GM04504 (cell line): ENCODE measurements around the gene KDM1B.
A peak's percentile ranks its signal among the peaks of the same experiment; 100 is the strongest.
"Not testable (repeated sequence)": the region's sequence is repeated elsewhere in the genome, so short reads cannot be mapped to it uniquely, and the experiment has no call there.

Source experiments
- DNase-seq: peaks from one replicate; pipeline ENCODE4 v3.0.0-alpha.2; 2012; ENCODE audit warnings: low read depth

KDM1B gene

GRCh38 chr6:18231856-18232255 is 76.6 kb downstream of the KDM1B start:
- DNase-seq: not testable (repeated sequence)

DNA sequence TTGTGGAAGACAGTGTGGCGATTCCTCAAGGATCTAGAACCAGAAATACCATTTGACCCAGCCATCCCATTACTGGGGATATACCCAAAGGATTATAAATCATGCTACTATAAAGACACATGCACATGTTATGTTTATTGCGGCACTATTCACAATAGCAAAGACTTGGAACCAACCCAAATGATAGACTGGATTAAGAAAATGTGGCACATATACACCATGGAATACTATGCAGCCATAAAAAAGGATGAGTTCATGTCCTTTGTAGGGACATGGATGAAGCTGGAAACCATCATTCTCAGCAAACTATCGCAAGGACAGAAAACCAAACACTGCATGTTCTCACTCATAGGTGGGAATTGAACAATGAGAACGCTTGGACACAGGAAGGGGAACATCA is 78.5 kb downstream of the KDM1B start:
- DNase-seq: not testable (repeated sequence)

GRCh38 chr6:18234564-18234963 is 79.3 kb downstream of the KDM1B start:
- DNase-seq: no peak

GRCh38 chr6:18235524-18235923 is 80.3 kb downstream of the KDM1B start:
- DNase-seq: no peak

DNA sequence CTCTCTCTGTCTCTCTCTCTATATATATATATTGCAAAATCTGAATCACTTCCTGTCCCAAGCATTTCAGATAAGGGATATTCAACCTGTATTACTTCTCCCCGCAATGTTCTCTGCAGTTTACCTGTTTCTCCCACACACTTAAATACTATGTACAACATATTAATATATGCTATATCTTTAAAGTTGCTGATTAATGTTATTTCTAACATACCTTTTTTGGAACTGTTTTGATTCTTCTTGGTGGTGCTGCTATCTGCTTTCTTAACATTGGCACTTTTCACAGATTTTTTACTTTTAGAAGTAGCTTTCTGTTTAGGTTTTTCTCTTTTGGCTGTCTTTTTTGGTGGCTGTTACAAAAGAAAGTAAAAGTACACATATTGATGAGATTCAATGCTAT is 81.9 kb downstream of the KDM1B start:
- DNase-seq: no peak

DNA sequence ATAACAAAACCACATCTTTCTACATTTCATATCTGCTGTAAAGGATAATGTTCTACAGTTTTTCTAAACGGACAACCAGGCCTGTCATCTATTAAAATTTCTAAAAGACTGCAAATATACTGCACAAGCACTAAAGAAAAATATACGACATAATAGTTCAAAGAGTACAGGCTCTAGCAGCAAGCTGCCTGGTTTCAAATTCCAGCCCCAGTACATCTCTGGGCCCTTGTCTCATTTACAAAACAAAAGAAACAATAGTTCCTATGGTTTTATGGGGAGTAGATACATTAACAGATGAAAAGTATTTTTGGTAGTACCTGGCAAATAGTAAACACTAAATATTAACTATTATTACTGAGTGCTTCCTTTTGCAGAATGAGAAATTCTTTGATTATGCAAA is 85.0 kb downstream of the KDM1B start:
- DNase-seq: no peak

GRCh38 chr6:18241208-18242038 is 86.2 kb downstream of the KDM1B start:
- peak; percentile 10 for DNase-seq

GRCh38 chr6:18242062-18242851 is 87.0 kb downstream of the KDM1B start:
- peak; percentile 85 for DNase-seq

DNA sequence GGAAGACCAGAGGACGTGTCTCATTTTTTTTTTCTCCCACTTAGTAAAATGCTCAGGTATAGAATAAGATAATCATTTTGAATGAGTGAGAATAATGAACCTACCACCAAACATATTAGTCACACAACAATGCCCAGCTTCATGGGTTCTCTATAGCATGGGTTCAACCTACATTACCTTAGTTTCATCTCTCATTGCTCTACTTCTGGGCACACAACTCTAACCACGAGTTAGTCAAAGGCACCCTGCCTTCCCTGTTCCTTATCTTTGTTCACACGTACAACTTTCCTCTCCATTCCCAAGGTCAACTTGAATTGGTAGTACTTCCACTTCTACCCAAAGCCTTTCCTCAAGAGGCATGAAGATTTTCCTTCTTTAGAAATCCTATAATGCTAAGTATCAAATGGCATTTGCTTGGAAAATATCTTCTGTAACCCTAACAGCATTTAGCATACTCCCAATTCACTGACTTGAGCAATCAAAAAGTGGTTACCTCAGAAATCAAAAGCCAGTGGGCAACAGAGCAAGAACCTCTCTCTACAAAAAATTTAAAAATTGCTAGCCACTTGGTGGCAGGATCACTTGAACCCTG is 88.2 kb downstream of the KDM1B start:
- no peak for DNase-seq

DNA sequence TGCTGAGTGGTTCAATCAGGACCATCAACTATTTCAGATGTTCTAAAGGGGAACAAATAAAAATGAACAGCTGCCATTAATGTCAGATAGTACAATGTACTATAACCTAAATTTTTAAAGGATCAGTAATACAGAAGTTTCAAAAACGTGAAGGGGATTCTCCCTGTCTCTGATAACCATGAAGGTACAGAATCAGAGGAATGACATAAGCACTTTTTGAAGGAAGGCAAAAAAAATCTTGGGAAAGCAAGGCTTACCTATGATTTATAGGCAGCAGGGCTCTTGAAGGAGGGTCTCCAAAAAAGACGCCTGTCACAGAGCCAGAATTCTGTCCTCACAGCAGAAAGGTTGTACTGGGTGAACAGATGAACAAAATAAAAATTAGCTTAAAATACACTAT is 89.0 kb downstream of the KDM1B start:
- no peak for DNase-seq

DNA sequence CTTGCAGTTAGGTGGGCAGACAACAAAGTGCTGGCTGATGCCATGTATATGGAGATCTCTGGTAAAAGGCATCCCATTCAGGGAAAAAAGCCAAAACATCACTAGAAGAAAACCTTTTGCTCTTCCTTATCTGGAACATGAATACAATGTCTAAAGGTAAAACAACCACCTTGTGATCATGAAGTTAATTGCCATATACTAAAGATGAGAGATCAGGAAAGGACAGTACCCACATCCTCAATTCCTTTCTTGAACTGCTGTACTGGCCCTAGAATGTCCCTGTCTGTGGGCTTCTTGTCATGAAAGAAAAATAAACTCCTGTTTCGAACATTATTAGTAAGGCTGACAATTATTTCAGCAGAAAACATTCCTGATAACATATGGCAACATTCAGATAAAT is 89.9 kb downstream of the KDM1B start:
- no peak for DNase-seq

DNA sequence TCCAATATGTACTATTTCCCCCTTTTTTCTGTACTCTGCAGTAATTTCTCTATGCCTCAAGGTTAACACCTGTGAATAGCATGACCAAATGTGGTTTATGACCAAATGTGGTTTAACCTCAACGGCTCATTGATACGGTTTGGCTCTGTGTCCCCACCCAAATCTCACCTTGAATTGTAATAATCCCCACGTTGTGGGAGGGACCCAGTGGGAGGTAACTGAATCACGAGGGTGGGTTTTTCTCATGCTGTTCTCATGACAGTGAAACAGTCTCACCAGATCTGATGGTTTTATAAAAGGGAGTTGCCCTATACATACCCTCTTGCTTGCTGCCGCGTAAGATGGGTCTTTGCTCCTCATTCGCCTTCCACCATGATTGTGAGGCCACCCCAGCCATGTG is 90.4 kb downstream of the KDM1B start:
- no peak for DNase-seq

GRCh38 chr6:18246205-18246604 is 91.0 kb downstream of the KDM1B start:
- DNase-seq: no peak

GRCh38 chr6:18247002-18247401 is 91.8 kb downstream of the KDM1B start:
- DNase-seq: no peak

- DNase-seq: no peak
Measured at GRCh38 chr6:18248698-18249097, 93.5 kb downstream of the KDM1B start.

- no peak for DNase-seq
Measured at GRCh38 chr6:18249271-18249670, 94.0 kb downstream of the KDM1B start.

- DNase-seq: no peak
Measured at GRCh38 chr6:18253635-18254034, 98.4 kb downstream of the KDM1B start.

DNA sequence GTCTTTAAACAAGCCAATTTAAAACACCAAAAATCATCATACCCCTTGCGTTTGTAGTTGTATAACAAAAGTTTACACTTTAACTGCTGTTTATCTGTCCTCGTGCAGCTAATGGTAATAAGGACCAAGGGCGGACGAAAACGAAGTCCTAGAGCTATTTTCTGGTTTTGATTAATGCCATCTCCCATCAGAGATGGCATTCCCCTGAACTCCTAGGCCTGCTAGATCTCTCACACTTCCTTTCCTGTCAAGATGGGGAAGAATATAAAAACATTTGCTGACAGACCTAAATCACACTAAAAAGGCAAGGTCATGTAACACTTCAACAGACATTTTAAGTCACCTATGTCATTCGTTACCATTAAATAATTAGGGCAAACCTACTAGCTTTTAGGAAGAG is 99.6 kb downstream of the KDM1B start:
- no peak for DNase-seq

- no peak for DNase-seq
Measured at GRCh38 chr6:18259675-18260447, 104.6 kb downstream of the KDM1B start.

- no peak for DNase-seq
Measured at GRCh38 chr6:18260448-18261106, 105.4 kb downstream of the KDM1B start.

DNA sequence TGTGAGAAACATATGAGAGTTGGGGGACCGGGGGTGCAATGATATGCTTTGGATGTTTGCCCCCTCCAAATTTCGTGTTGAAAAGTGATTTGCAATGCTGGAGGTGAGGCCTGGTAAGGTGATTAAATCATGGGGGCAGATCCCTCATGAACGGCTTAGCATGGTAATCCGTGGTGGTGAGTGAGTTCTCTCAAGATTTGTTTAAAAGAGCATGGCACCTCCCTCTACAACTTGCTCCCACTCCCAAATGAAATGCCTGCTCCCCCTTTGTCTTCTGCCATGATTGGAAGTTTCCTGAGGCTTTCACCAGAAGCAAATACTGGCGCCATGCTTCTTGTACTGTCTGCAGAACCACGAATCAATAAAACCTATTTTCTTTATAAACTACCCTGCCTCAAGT is 106.7 kb downstream of the KDM1B start:
- no peak for DNase-seq
